NCI-H226 (cell line): ENCODE data around the gene MSL2.
A peak's percentile ranks its signal among the peaks of the same experiment; 100 is the strongest.
"Not testable (repeated sequence)": the region's sequence is repeated elsewhere in the genome, so short reads cannot be mapped to it uniquely, and the experiment has no call there.

Experiments used
- DNase-seq: peaks from one replicate; pipeline ENCODE4 v3.0.0-alpha.2; 2015

MSL2 gene

DNA sequence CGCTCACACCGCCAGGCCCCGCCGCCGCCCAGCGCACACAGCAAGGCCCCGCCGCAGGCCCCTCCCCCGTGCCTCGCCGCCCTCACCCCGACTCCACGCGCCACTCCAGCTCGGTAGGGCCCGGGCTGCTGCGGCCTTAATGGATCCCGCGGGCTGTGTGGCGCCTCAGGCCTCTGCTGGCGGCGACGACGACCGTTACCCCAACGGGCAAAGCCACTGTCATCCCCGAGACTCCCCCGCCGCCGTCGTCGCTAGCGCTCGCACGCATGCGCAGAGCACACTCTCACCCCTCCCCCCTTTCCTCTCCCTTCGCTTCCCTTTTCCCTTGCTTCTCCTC lies at the start of gene MSL2:
MSL2 (minus strand) TSS at position 272 of the 337 bp plus-strand sequence. CDS start 1,222 bp downstream, outside the sequence.
- no peak for DNase-seq

DNA sequence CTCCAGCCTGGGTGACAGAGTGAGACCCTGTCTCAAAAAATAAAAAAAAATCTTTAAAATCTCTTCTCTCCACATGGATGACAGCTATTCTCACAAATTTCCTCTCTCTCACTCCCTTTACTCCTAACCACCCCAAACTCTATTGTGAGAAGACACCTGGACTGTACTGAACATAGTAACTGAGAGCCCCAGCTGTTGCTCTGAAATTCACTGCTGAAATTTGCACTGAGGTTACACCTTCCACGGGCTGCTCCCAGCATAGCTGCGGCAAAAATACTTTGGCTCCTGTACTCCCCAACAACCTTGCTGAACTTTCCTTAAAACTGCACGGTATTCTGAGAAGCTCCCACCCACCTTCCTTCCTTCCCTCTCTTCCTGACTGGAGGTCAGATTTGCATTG lies 49.6 kb upstream of the MSL2 start:
- no peak for DNase-seq

DNA sequence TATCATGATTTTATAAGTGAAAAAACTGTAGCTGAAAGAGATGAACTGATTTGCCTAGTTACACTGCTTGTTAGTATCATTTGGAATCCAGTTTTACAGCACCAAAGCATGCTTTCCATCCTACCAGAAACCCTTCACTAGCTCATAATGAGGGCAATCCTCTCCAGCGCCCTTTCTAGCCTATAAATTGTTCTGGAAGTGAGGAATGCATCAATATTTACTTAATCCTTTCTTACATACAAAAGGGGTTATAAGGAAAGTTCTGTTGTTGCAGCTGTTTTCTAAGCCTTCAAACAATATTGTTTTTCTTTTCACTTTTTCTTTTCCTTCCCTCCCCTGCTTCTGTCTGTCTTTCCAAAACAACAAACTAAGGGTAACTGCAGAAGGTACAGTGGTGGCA lies 43.0 kb upstream of the MSL2 start:
- DNase-seq, result no peak

DNA sequence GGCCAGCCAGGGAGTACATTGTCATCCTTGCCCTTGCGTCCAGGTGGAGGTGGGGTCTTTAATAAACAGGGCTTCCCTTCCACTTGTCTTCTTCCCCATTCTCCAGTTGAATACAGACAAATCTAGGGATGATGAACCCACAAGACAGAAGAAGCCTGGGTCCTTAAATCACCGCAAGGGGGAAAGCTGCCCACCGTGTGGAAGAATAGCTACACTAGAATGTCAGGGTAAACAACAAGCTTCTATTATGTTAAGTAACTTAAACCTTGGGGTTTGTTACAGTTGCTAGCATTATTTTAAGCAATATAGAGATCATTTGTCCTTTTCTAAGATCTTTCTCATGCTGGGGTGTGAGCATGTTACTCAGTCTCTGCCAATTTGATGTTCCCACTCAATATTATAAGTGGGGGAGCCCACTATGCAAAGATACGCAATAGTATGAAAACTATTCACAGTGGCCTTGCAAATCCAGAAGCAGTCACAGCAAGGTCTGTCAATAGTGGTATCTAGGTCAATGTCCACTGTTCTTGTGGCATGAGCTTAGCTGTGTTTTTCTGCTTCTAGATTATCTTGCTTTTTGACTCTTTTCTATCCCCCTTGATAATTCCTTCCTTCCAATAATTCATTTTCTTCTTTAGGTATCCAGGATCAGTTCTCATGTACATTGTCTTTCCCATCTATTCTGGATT lies 42.0 kb upstream of the MSL2 start:
- no peak for DNase-seq

GRCh38 chr3:136237103-136237502 lies 41.0 kb upstream of the MSL2 start:
- no peak for DNase-seq

DNA sequence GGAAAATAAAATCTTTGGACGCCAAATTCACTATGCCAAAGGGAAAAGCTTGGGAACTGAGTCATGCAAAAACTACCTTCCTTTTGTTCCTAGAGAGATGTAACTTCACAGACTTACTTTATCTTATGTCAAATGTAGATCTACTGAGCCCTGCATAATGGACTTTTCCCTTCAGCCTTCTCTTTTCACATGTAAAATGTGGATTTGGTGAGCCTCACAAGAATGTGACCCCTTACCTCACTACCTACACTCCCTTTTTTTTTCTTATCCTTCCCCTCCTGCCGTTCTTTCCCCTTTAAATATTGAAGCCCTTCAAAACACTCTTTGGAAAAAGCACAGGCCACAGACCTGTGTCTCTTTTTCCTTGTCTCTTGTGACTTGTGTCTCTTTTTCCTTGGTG lies 40.0 kb upstream of the MSL2 start:
- no peak for DNase-seq

DNA sequence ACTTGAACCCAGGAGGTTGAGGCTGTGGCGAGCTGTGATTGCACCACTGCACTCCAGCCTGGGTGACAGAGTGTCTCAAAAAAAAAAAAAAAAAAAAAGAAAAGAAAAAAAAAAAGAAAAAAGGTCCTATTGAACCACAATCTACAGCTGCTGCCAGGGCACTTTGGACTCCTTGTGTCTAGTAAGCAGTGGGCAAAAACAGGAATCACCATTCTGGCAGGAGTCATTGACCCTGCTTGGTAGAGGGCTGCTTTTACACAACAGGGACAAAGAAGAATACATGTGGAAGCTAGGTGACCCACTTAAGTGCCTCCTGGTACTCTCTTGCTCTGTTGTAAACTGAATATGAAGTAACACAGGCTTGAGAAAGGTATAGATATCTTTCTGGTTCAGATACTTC lies 39.4 kb upstream of the MSL2 start:
- no peak for DNase-seq

DNA sequence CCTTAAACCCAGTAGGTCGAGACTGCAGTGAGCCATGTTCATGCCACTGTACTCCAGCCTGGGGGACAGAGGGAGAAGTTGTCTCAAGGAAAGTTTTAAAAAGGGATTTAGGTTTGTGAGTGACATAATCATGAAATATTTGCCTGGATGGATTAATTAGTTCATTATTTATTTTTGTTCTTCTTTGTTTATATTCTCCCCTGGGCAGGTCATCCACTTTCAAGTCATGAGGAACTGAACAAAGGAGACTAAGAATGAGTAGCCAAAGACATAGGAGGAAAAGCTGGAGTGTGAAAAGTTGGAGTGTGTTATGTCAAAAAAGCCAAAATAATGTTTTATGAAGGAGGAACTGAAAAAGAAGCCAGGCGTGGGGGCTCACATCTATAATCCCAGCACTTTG lies 36.3 kb upstream of the MSL2 start:
- DNase-seq, result no peak

GRCh38 chr3:136222746-136223145 lies 26.6 kb upstream of the MSL2 start:
- DNase-seq, result peak; percentile 24

- no peak for DNase-seq
These were observed 15.4 kb upstream of the MSL2 start for GRCh38 chr3:136211547-136211946.

DNA sequence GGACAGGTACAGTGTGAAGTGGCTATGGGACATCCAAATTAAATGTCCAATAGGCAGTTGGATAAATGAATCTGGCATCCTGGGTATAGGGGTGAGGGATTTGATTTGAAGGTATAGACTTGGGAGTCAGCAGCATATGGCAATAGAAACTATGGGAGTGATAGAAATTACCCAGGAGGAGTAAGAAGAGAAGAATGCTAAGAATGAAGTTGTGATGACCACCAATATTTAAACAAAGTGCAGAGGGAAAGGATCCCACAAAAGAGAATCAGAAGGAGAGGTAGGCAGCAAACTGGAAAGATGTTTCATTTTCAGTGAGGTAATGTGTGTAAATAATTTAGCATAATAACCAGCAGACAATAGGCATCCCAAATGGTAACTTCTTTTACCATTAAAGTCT lies 13.8 kb upstream of the MSL2 start:
- peak; percentile 54 for DNase-seq

- no peak for DNase-seq
These were observed 11.5 kb upstream of the MSL2 start for GRCh38 chr3:136207489-136208115.

DNA sequence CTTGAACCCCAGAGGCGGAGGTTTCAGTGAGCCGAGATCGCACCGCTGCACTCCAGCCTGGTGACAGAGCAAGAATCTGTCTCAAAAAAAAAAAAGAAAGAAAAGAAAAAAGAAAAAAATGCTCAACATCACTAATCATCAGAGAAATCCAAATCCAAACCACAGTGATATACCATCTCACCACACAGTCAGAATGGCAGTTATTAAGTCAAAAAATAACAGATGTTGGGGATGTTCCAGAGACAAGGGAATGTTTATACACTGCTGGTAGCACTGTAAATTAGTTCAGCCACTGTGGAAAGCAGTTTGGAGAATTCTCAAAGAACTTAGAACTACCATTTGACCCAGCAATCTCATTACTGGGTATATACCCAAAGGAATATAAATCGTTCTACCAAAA lies 3.1 kb upstream of the MSL2 start:
- not testable (repeated sequence) for DNase-seq

GRCh38 chr3:136198462-136199078 lies 2.4 kb upstream of the MSL2 start:
- not testable (repeated sequence) for DNase-seq

GRCh38 chr3:136197159-136197793 lies 1.1 kb upstream of the MSL2 start:
- no peak for DNase-seq

GRCh38 chr3:136196401-136197158 lies 445 bp upstream of the MSL2 start:
- DNase-seq, result peak; percentile 100

GRCh38 chr3:136195258-136196063 lies 674 bp downstream of the MSL2 start:
- peak; percentile 80 for DNase-seq

- DNase-seq, result no peak
These were observed 1.5 kb downstream of the MSL2 start for GRCh38 chr3:136194409-136195257.

- DNase-seq, result no peak
These were observed 2.7 kb downstream of the MSL2 start for GRCh38 chr3:136193278-136194054.

DNA sequence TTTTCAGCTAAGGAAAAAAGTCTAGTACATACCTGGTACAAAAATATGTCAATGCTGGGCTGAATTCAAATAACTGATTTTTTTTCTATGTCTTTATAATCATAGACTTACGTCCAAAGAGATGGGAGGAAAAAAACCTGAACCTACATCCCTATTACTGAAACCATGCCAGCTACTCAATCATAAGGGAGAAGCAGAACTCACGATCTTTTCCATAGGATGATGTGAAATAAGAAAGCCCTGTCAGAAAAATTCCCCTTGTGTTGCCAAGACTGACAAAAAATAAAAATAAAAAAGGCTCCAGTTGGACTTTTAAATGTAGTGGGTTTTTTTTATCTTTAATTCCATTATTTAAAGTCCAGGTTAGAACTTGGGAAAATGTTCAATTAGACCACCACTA lies 3.3 kb downstream of the MSL2 start:
- DNase-seq, result no peak

GRCh38 chr3:136192195-136192594 lies 3.9 kb downstream of the MSL2 start:
- peak; percentile 37 for DNase-seq
